ENCODE data around the gene USP21. TPM values are rescaled to one million over a fixed set of nuclear protein-coding genes. Genes with fewer than 3 reads are reported as not detected.
"Not testable (repeated sequence)": the region's sequence is repeated elsewhere in the genome, so short reads cannot be mapped to it uniquely, and the experiment has no call there.

The USP21 gene
- total and polyA plus RNA-seq, 12 donors, result 12.0 to 44.9 (median 28.2) TPM

- intact Hi-C loops (cut with DNase I), result no loop called here
- TF ChIP-seq POLR2A (IDR thresholded peaks at IDR 0.05), result no peak
- no peak for TF ChIP-seq CTCF (IDR thresholded peaks at IDR 0.05)
- no peaks in the 10 kb centered on the region for H3K9me3 ChIP-seq (replicated peaks in 1 of 3)
- peaks cover 14 to 48% of the 10 kb centered on the region in 2 donors for H3K4me1 ChIP-seq (replicated peaks in 1 of 2)
- H3K36me3 ChIP-seq (replicated peaks in 1 of 2), result no peaks in the 10 kb centered on the region
- WGBS, 4 donors, result 71 to 84% (median 77%) methylated on average over 1 of the region's 1 CpG
- H3K4me3 ChIP-seq, result no peak overlapping the region
- no peak overlapping the region for H3K27ac ChIP-seq
- no peaks in the 10 kb centered on the region for H3K27me3 ChIP-seq
- no peak for DNase-seq
Measured at GRCh38 chr1:161113915-161114314, 45.4 kb upstream of the USP21 start.

- Histone ChIP-seq H3K9me3 (replicated peaks in 1 of 3) (no peaks in the 10 kb centered on the region), H3K36me3 (replicated peaks in 1 of 2) (no peaks in the 10 kb centered on the region), H3K4me3 (no peak overlapping the region), H3K4me1 (replicated peaks in 1 of 2) (peaks cover 21 to 55% of the 10 kb centered on the region in 2 donors), H3K27me3 (no peaks in the 10 kb centered on the region), H3K27ac (no peak overlapping the region)
- no peak for DNase-seq
- 78 to 84% (median 81%) methylated on average over 2 of the region's 2 CpGs for WGBS, 4 donors
- intact Hi-C loops (cut with DNase I), result no loop called here
- TF ChIP-seq CTCF (IDR thresholded peaks at IDR 0.05) (no peak), POLR2A (IDR thresholded peaks at IDR 0.05) (no peak)
Measured at GRCh38 chr1:161114556-161114955, 44.7 kb upstream of the USP21 start.

- H3K36me3 ChIP-seq (replicated peaks in 1 of 2), result peaks cover 0 to 6% of the 10 kb centered on the region in 2 donors
- intact Hi-C loops (cut with DNase I), result no loop called here
- no peak for DNase-seq
- H3K4me1 ChIP-seq (replicated peaks in 1 of 2), result peaks cover 27 to 61% of the 10 kb centered on the region in 2 donors
- WGBS, 4 donors, result 83 to 93% (median 86%) methylated on average over 12 of the region's 12 CpGs
- no peak overlapping the region for H3K4me3 ChIP-seq
- H3K9me3 ChIP-seq (replicated peaks in 1 of 3), result no peaks in the 10 kb centered on the region
- H3K27me3 ChIP-seq, result no peaks in the 10 kb centered on the region
- TF ChIP-seq CTCF (IDR thresholded peaks at IDR 0.05) (no peak), POLR2A (IDR thresholded peaks at IDR 0.05) (no peak)
- H3K27ac ChIP-seq, result no peak overlapping the region
Measured at GRCh38 chr1:161115132-161115711, 44.1 kb upstream of the USP21 start.

GRCh38 chr1:161115961-161116360 lies 43.3 kb upstream of the USP21 start:
- H3K27me3 ChIP-seq; H3K9me3 ChIP-seq (replicated peaks in 1 of 3); H3K4me3 ChIP-seq; H3K27ac ChIP-seq; intact Hi-C loops (cut with DNase I); DNase-seq: not testable (repeated sequence)
- H3K36me3 ChIP-seq (replicated peaks in 1 of 2), result peaks cover 0 to 13% of the 10 kb centered on the region in 2 donors
- H3K4me1 ChIP-seq (replicated peaks in 1 of 2), result peaks cover 30 to 69% of the 10 kb centered on the region in 2 donors
- 72 to 90% (median 83%) methylated on average over 4 to 6 of the region's 6 CpGs for WGBS, 4 donors
